A549 (cell line): Measurements from ENCODE around the gene ALDH4A1. TPM values are rescaled to one million over a fixed set of nuclear protein-coding genes. Genes with fewer than 3 reads are reported as not detected.

Experiments used
- ATAC-seq, 2 experiments: fragments of 200-7000 bp in 1 of 2; fragments of >200 bp in 1 of 2; cut with Nextera tagmentation in 1 of 2; cut with Tn5 transposase in 1 of 2; 3 replicates each; pipeline versions ENCODE4 v1.8.0 to v1.9.1; 2018 to 2020; ENCODE audit warnings: mild to moderate bottlenecking in 1 of 2, moderate library complexity in 1 of 2
- CTCF ChIA-PET: fragments of 300-600 bp; sonication (Branson Sonifier 250); formaldehyde crosslinking; extraction: SDS; loops from one replicate; lab custom pipeline; 2021; ENCODE audit warnings: antibody characterized with exemption, inconsistent platforms; lab: Yijun Ruan, JAX
- POLR2A ChIA-PET: fragments of 350-600 bp; formaldehyde crosslinking; extraction: SDS; loops from one replicate; lab custom pipeline; 2021; ENCODE audit warnings: antibody characterized with exemption, inconsistent platforms; lab: Yijun Ruan, JAX
- DNase-seq, 2 experiments: peaks; one replicate each; pipeline versions ENCODE4 v3.0.0 to v3.0.0-alpha.2; 2011 to 2016; ENCODE audit warnings: low read depth in 1 of 2, low spot score in 1 of 2
- FAIRE-seq: peaks from 2 replicates; lab custom pipeline; 2011; peaks lifted over from hg19 to GRCh38; lab: Jason Lieb, UNC
- H3K27ac ChIP-seq, 2 experiments: fragments of >200 bp; sonication (Bioruptor Twin); formaldehyde crosslinking; 3 replicates each; pipeline ENCODE4 v1.5.1; 2016 to 2017
- H3K4me1 ChIP-seq: fragments of >200 bp; sonication (Bioruptor Twin); formaldehyde crosslinking; 3 replicates; pipeline ENCODE4 v1.6.1; 2016
- H3K4me2 ChIP-seq: fragments of >200 bp; sonication (Bioruptor Twin); formaldehyde crosslinking; 3 replicates; pipeline ENCODE4 v1.6.1; 2016
- H3K4me3 ChIP-seq: fragments of >200 bp; sonication (Bioruptor Twin); formaldehyde crosslinking; 3 replicates; pipeline ENCODE4 v1.5.1; 2016
- H3K9me3 ChIP-seq: fragments of >200 bp; sonication (Bioruptor Twin); formaldehyde crosslinking; 3 replicates; pipeline ENCODE4 v1.6.1; 2016
- ATOH8 ChIP-seq: fragments of 250-450 bp; sonication (Bioruptor Pico); IDR thresholded peaks from 2 replicates; pipeline ENCODE4 v1.5.0; 2020; ENCODE audit warnings: low read depth, mild to moderate bottlenecking, moderate library complexity
- CBX8 ChIP-seq: fragments of 200-600 bp; sonication (generic); IDR thresholded peaks from 2 replicates; pipeline ENCODE4 v1.6.1; 2016
- CEBPB ChIP-seq, 2 experiments: fragments of >200 bp in 1 of 2; sonication (Bioruptor Twin) in 1 of 2; formaldehyde crosslinking in 1 of 2; IDR thresholded peaks; 2 replicates each; pipeline ENCODE4 v1.6.1; 2012 to 2016
- EHMT2 ChIP-seq: fragments of 200-600 bp; sonication (generic); IDR thresholded peaks from 2 replicates; pipeline ENCODE4 v1.6.1; 2016; ENCODE audit warnings: antibody characterized with exemption, low read depth, mild to moderate bottlenecking, moderate library complexity
- FOSB ChIP-seq: fragments of 250-450 bp; sonication (Bioruptor Pico); IDR thresholded peaks from 2 replicates; pipeline ENCODE4 v1.5.0; 2020; ENCODE audit warnings: mild to moderate bottlenecking, moderate library complexity
- GATA3 ChIP-seq: IDR thresholded peaks from 2 replicates; pipeline ENCODE4 v1.6.1; 2012; ENCODE audit warnings: borderline replicate concordance
- HES2 ChIP-seq: fragments of >200 bp; sonication (Bioruptor Twin); formaldehyde crosslinking; IDR thresholded peaks from 2 replicates; pipeline ENCODE4 v1.6.1; 2016
- HEYL ChIP-seq: fragments of 250-450 bp; sonication (Bioruptor Pico); IDR thresholded peaks from 2 replicates; pipeline ENCODE4 v1.8.0; 2021; ENCODE audit warnings: mild to moderate bottlenecking, moderate library complexity
- HMGXB4 ChIP-seq: fragments of 250-450 bp; sonication (Bioruptor Pico); IDR thresholded peaks from 2 replicates; pipeline ENCODE4 v1.5.0; 2021; ENCODE audit warnings: mild to moderate bottlenecking, moderate library complexity, borderline replicate concordance
- HOXB5 ChIP-seq: fragments of 250-450 bp; sonication (Bioruptor Pico); IDR thresholded peaks from 2 replicates; pipeline ENCODE4 v1.5.0; 2020; ENCODE audit warnings: mild to moderate bottlenecking, moderate library complexity
- JUN ChIP-seq, 2 experiments: fragments of >200 bp; sonication (Bioruptor Twin); formaldehyde crosslinking; IDR thresholded peaks; 2 replicates in 1 of 2; 3 replicates in 1 of 2; pipeline ENCODE4 v1.6.1; 2016 to 2017
- JUNB ChIP-seq: fragments of >200 bp; sonication (Bioruptor Twin); formaldehyde crosslinking; IDR thresholded peaks from 2 replicates; pipeline ENCODE4 v1.6.1; 2016
- MAFK ChIP-seq: fragments of 450-650 bp; IDR thresholded peaks from 2 replicates; pipeline ENCODE4 v1.6.1; 2014; ENCODE audit not compliant: partially characterized antibody
- PBX3 ChIP-seq: IDR thresholded peaks from 2 replicates; pipeline ENCODE4 v1.6.1; 2012
- PHF8 ChIP-seq: fragments of 200-600 bp; sonication (generic); IDR thresholded peaks from 2 replicates; pipeline ENCODE4 v1.6.1; 2016; ENCODE audit warnings: low read depth, mild to moderate bottlenecking, antibody characterized with exemption, moderate library complexity, borderline replicate concordance
- POLR2AphosphoS2 ChIP-seq: conservative IDR thresholded peaks from 2 replicates; pipeline ENCODE4 v1.6.1; 2012; ENCODE audit warnings: low read length, improper control_type of control experiment, inconsistent platforms
- RAD21 ChIP-seq, 2 experiments: fragments of >200 bp in 1 of 2; sonication (Bioruptor Twin) in 1 of 2; formaldehyde crosslinking in 1 of 2; IDR thresholded peaks in 1 of 2; conservative IDR thresholded peaks in 1 of 2; 2 replicates in 1 of 2; 3 replicates in 1 of 2; pipeline ENCODE4 v1.6.1; 2012 to 2018; ENCODE audit warnings: inconsistent platforms in 1 of 2
- RARB ChIP-seq: fragments of 250-450 bp; sonication (Bioruptor Pico); IDR thresholded peaks from 2 replicates; pipeline ENCODE4 v1.8.0; 2021; ENCODE audit warnings: mild to moderate bottlenecking, moderate library complexity
- RCOR1 ChIP-seq: fragments of 150-350 bp; IDR thresholded peaks from 2 replicates; pipeline ENCODE4 v1.6.1; 2014; ENCODE audit warnings: antibody characterized with exemption, low read length, low read depth
- REST ChIP-seq: fragments of 200-600 bp; sonication (generic); IDR thresholded peaks from 2 replicates; pipeline ENCODE4 v1.6.1; 2016; ENCODE audit warnings: antibody characterized with exemption, mild to moderate bottlenecking, moderate library complexity
- RNF2 ChIP-seq: fragments of 200-600 bp; sonication (generic); IDR thresholded peaks from 2 replicates; pipeline ENCODE4 v1.6.1; 2016; ENCODE audit warnings: low read depth, mild to moderate bottlenecking, antibody characterized with exemption, moderate library complexity, borderline replicate concordance
- SREBF2 ChIP-seq: fragments of 450-650 bp; IDR thresholded peaks from 2 replicates; pipeline ENCODE4 v1.6.1; 2014; ENCODE audit warnings: mild to moderate bottlenecking, moderate library complexity
- USF2 ChIP-seq: fragments of 450-650 bp; IDR thresholded peaks from 2 replicates; pipeline ENCODE4 v1.6.1; 2014; ENCODE audit warnings: antibody characterized with exemption
- ZNF302 ChIP-seq: fragments of 250-450 bp; sonication (Bioruptor Pico); IDR thresholded peaks from 2 replicates; pipeline ENCODE4 v1.9.0; 2021; ENCODE audit warnings: inconsistent platforms, mild to moderate bottlenecking, moderate library complexity
- WGBS: methylation state at CpG from one replicate; pipeline ENCODE4 v1.1.6; 2017; ENCODE audit errors: missing lambda C conversion rate; 5-methylcytosine and 5-hydroxymethylcytosine counted together
- polyA plus RNA-seq, 4 experiments: library from polyadenylated mRNA; depleted of rRNA in 3 of 4; stranded (reverse); fragments of >200 nt; fragmentation: RNase III in 1 of 4; extraction: RNeasy Plus Mini Kit Qiagen cat#74134 plus additional on column Dnase treatment in 1 of 4; gene quantifications; 2 replicates in 3 of 4; 3 replicates in 1 of 4; pipeline ENCODE4 v1.2.3, GENCODE V29; 2011 to 2017

ALDH4A1 gene
- polyA plus RNA-seq, 2 of the 4 experiments (the other 2 are of a cell fraction): 9.4 to 15.4 TPM

- Histone ChIP-seq H3K4me3 (no peak overlapping the region), H3K4me2 (no peak overlapping the region), H3K9me3 (no peaks in the 10 kb centered on the region), H3K27ac (peak overlapping the region in 1 of 2 experiments; percentile 42; a peak in 3 of 6 replicates), H3K4me1 (peaks cover 9% of the 10 kb centered on the region; the same call in 2 of the 3 replicates)
- POLR2A ChIA-PET: no interaction called here
- TF ChIP-seq CEBPB (IDR thresholded peaks at IDR 0.05) (no peak), HOXB5 (no peak), JUN (IDR thresholded peaks at IDR 0.05) (no peak), ATOH8 (CRISPR knock-in tag) (no peak), RNF2 (no peak), MAFK (no peak), HES2 (no peak), FOSB (CRISPR knock-in tag) (no peak), CBX8 (no peak)
- WGBS: 100% methylated on average over 1 of the region's 1 CpG
- no peak; a peak in 1 of 6 replicates for ATAC-seq
- DNase-seq: peak in 1 of 2 experiments; percentile 23
- CTCF ChIA-PET: interaction anchor here (0.6 to 9.8 kb wide), 10 partner anchors 9 to 227 kb away, joined by 3 to 83 read pairs (median 7); no protein-coding TSS in a partner anchor
- no peak for FAIRE-seq
Observed at GRCh38 chr1:18886003-18886335, 16.4 kb downstream of the ALDH4A1 start.

GRCh38 chr1:18885311-18886002, 16.9 kb downstream of the ALDH4A1 start:
- Histone ChIP-seq H3K27ac (peak overlapping the region in 1 of 2 experiments; percentile 42; a peak in 2 of 6 replicates), H3K4me3 (no peak overlapping the region), H3K4me1 (peaks cover 9% of the 10 kb centered on the region; the same call in 2 of the 3 replicates), H3K9me3 (no peaks in the 10 kb centered on the region), H3K4me2 (no peak overlapping the region)
- WGBS: 81% methylated on average over 11 of the region's 17 CpGs
- POLR2A ChIA-PET: no interaction called here
- no peak for ATAC-seq
- no peak for DNase-seq
- FAIRE-seq: no peak
- TF ChIP-seq POLR2AphosphoS2: no peak
- TF ChIP-seq EHMT2: no peak
- no peak for TF ChIP-seq RARB (CRISPR knock-in tag)
- no peak for TF ChIP-seq REST
- no peak for TF ChIP-seq RAD21 (conservative IDR thresholded peaks at IDR 0.05 in 1 of 2, IDR thresholded peaks at IDR 0.05 in 1 of 2)
- TF ChIP-seq ZNF302 (CRISPR knock-in tag): no peak
- TF ChIP-seq HEYL: no peak
- CTCF ChIA-PET: interaction anchor here (0.7 to 9.8 kb wide), 19 partner anchors 12 to 353 kb away, joined by 3 to 83 read pairs (median 7); partner anchors contain the start of gene ALDH4A1

- Histone ChIP-seq H3K4me1 (peaks cover 9% of the 10 kb centered on the region; the same call in 2 of the 3 replicates), H3K4me2 (no peak overlapping the region), H3K27ac (no peak overlapping the region), H3K9me3 (no peaks in the 10 kb centered on the region), H3K4me3 (no peak overlapping the region)
- FAIRE-seq (no peak), ATAC-seq (no peak), DNase-seq (no peak)
- WGBS: 71% methylated on average over 6 of the region's 6 CpGs
- ChIA-PET CTCF (interaction anchor here (0.6 to 9.8 kb wide), 45 partner anchors 8 to 380 kb away, joined by 3 to 83 read pairs (median 4); partner anchors contain the start of gene ALDH4A1), POLR2A (no interaction called here)
- no peak for TF ChIP-seq ZNF302 (CRISPR knock-in tag)
- TF ChIP-seq PHF8: no peak
- TF ChIP-seq SREBF2: no peak
- no peak for TF ChIP-seq HMGXB4 (CRISPR knock-in tag)
- no peak for TF ChIP-seq CBX8
- no peak for TF ChIP-seq CEBPB (IDR thresholded peaks at IDR 0.05)
- TF ChIP-seq POLR2AphosphoS2: no peak
- TF ChIP-seq GATA3: no peak
- no peak for TF ChIP-seq PBX3
- no peak for TF ChIP-seq JUNB
- TF ChIP-seq RCOR1: no peak
- no peak for TF ChIP-seq USF2
Observed at GRCh38 chr1:18884727-18885126, 17.6 kb downstream of the ALDH4A1 start.
